Progenitor cell of endocrine pancreas (in vitro differentiated cells): ENCODE results near the gene ENKD1. TPM values are rescaled to one million over a fixed set of nuclear protein-coding genes. Genes with fewer than 3 reads are reported as not detected.

Source experiments
- DNase-seq: peaks from one replicate; pipeline ENCODE4 v3.0.0; 2021; ENCODE audit warnings: low spot score; ENCODE audit not compliant: unreplicated experiment
- H3K27ac Mint-ChIP-seq: 2 replicates; pipeline ENCODE4 v1.8.0; 2021; ENCODE audit warnings: mild to moderate bottlenecking, moderate library complexity, mixed read lengths
- H3K27me3 Mint-ChIP-seq: 2 replicates; pipeline ENCODE4 v1.8.0; 2021; ENCODE audit warnings: mixed read lengths
- H3K36me3 Mint-ChIP-seq: 2 replicates; pipeline ENCODE4 v1.8.0; 2022; ENCODE audit warnings: mixed read lengths; ENCODE audit not compliant: insufficient read depth
- H3K4me1 Mint-ChIP-seq: 2 replicates; pipeline ENCODE4 v1.8.0; 2021; ENCODE audit warnings: low read depth, mixed read lengths
- H3K4me3 Mint-ChIP-seq: 2 replicates; pipeline ENCODE4 v1.8.0; 2021; ENCODE audit warnings: low read depth, mild to moderate bottlenecking, moderate library complexity, mixed read lengths
- H3K9me3 Mint-ChIP-seq: 2 replicates; pipeline ENCODE4 v1.8.0; 2021; ENCODE audit warnings: low read depth, mixed read lengths
- CTCF ChIP-seq: fragments of 200-600 bp; sonication (generic); IDR thresholded peaks from one replicate; pipeline ENCODE4 v1.5.0; 2021; ENCODE audit warnings: antibody characterized with exemption, mild to moderate bottlenecking; ENCODE audit not compliant: unreplicated experiment
- total RNA-seq: library from RNA; stranded (reverse); gene quantifications from 2 replicates; pipeline ENCODE4 v1.2.1, GENCODE V29; 2021

ENKD1 gene
- total RNA-seq, 1 donor from 2014 or later: 25.1 TPM

- no peak for TF ChIP-seq CTCF
- Mint-ChIP-seq H3K4me1 (peaks cover 14% of the 10 kb centered on the region), H3K9me3 (no peaks in the 10 kb centered on the region), H3K4me3 (no peak overlapping the region), H3K27me3 (peaks cover 29% of the 10 kb centered on the region), H3K27ac (no peak overlapping the region), H3K36me3 (no peaks in the 10 kb centered on the region)
- DNase-seq: no peak
These were observed 10.1 kb downstream of the ENKD1 start for GRCh38 chr16:67656344-67657016.

- no peak for TF ChIP-seq CTCF
- Mint-ChIP-seq H3K36me3 (no peaks in the 10 kb centered on the region), H3K9me3 (no peaks in the 10 kb centered on the region), H3K27me3 (peaks cover 40% of the 10 kb centered on the region), H3K4me1 (peaks cover 9% of the 10 kb centered on the region), H3K27ac (no peak overlapping the region), H3K4me3 (no peak overlapping the region)
- DNase-seq: no peak
These were observed 11.2 kb downstream of the ENKD1 start for GRCh38 chr16:67655363-67655762.

GRCh38 chr16:67654403-67654911 is 12.1 kb downstream of the ENKD1 start:
- H3K27ac Mint-ChIP-seq: no peak overlapping the region
- H3K27me3 Mint-ChIP-seq: peaks cover 47% of the 10 kb centered on the region
- H3K4me1 Mint-ChIP-seq: peaks cover 7% of the 10 kb centered on the region
- H3K36me3 Mint-ChIP-seq: no peaks in the 10 kb centered on the region
- H3K9me3 Mint-ChIP-seq: no peaks in the 10 kb centered on the region
- no peak overlapping the region for H3K4me3 Mint-ChIP-seq
- DNase-seq: no peak
- TF ChIP-seq CTCF: no peak

GRCh38 chr16:67653789-67654402 is 12.7 kb downstream of the ENKD1 start:
- Mint-ChIP-seq H3K9me3 (no peaks in the 10 kb centered on the region), H3K4me3 (peak overlapping the region; percentile 70), H3K36me3 (no peaks in the 10 kb centered on the region), H3K4me1 (peaks cover 4% of the 10 kb centered on the region), H3K27me3 (peaks cover 50% of the 10 kb centered on the region), H3K27ac (peak overlapping the region; percentile 67)
- no peak for TF ChIP-seq CTCF
- no peak for DNase-seq

DNA sequence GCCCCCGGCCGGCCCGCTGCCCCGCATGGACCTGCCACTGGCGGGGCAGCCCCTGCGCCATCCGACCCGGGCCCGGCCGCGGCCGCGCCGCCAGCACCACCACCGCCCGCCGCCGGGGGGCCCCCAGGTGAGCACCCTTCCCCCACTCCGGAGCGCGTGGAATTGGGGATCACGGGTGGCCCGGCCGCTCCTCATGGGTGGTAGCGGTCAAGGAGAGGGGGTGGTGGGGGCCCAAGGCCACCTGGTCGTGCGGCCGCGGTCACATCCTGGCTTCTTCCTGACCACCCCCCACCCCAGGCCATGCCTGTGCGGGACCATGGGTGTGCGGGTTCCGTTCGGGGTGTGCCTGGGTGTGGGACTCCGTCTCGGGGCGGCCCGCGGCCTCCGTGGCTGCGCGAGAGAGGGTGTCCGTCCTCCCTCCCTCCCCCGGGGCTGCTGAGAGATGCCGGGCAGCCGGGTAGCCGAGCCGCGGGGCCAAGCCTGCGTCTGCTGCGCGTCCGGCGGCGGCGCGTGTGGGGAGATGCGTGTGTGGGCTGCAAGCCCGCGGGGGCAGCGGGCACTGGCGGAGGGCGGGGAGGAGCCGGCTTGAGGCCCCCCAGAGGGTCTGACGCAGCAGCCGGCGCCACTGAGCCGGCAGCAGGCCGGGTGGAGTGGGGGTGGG is 13.3 kb downstream of the ENKD1 start:
- Mint-ChIP-seq H3K27me3 (peaks cover 50% of the 10 kb centered on the region), H3K4me1 (peaks cover 4% of the 10 kb centered on the region), H3K36me3 (no peaks in the 10 kb centered on the region), H3K27ac (no peak overlapping the region), H3K9me3 (no peaks in the 10 kb centered on the region), H3K4me3 (peak overlapping the region; percentile 70)
- no peak for DNase-seq
- TF ChIP-seq CTCF: peak; percentile 56
